HG03521 (cell line): ENCODE data around the gene AQP12B.

Experiments
- ATAC-seq: cut with Tn5 transposase; IDR thresholded peaks from one replicate; pipeline ENCODE4 v1.9.1; 2021; ENCODE audit warnings: mild to moderate bottlenecking, moderate library complexity; ENCODE audit not compliant: unreplicated experiment

Gene AQP12B

DNA sequence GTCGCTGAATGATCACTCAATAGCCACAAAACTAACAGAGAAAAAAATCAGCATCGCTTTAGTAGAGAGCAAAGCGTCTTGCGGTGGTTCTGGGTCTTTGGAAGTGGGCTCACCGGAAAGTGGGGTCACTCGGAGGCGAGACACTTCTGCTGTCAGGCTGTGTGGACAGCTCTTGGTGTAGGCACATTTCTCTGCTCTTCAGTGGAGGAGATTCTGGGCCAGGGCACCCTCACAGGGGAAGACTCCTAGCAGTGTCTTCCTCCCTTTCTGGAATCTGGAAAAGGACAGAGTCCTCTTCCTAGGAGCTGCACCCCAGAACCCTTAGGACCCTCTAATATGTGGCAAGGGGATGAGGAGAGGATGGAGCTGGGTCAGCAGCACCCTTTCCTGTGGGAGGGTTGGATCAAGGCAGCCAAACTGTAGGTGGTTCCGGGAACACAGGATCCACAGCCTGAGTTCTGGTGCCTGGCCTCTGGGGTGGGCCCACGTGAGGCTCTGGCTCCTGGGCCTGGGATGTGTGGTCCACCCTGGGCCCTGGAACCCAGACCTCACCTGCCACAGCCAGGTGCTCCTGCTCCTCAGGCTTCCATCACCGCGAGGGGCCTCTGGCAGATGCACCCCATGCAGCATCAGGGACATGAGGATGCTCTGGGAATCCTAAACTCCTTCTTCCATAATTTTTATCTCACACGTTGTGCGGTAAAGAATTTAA, 32.3 kb downstream of the AQP12B start:
- no peak for ATAC-seq

DNA sequence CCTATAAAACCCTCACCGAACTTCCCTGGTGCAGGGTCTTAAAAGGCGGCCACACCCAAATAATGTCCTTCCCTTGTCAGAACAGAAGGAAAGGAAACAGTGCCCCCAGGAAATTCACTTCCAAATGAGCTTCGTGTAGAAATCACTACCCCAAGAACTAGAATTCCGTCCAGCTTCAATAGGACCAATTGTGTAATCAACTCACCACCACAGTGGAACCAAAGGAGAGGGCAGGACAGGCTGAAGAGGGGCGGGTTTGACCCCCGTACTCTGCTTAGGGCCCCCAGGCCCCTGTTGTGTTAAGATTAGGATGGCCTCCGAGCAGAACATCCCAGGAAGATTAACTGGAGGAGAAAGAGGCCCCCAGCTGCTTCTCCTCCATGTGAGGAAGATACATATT, 33.4 kb downstream of the AQP12B start:
- no peak for ATAC-seq

DNA sequence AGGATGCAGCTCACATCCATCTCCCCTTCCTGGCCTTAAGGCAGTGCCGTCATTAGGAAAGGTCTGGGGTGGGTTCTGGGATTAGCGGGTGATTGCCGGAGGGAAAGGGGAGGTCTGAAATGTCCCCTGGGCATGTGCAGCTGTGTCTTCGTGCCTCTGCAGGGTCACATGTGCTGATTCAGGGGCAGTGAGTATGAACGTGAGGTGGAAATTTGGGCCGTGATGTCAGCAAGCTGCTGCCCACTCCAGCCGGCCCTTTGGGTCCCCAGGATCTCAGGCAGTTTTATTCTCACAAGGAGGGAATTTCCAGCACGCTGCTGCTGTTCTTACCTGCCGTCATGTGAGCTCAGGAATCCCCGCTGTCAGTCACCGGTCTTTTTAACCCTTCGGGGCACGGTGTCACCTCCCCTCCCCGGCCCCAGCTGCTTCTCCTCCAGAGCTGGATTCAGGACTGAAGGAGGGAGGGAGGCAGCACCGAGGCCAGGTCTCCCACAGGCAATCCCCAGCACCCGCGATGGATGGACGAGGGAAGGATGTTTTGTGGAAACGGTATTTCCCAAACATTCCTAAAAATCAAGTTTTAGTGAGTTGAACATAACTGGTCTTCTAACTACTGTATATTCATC, 33.9 kb downstream of the AQP12B start:
- ATAC-seq = no peak

DNA sequence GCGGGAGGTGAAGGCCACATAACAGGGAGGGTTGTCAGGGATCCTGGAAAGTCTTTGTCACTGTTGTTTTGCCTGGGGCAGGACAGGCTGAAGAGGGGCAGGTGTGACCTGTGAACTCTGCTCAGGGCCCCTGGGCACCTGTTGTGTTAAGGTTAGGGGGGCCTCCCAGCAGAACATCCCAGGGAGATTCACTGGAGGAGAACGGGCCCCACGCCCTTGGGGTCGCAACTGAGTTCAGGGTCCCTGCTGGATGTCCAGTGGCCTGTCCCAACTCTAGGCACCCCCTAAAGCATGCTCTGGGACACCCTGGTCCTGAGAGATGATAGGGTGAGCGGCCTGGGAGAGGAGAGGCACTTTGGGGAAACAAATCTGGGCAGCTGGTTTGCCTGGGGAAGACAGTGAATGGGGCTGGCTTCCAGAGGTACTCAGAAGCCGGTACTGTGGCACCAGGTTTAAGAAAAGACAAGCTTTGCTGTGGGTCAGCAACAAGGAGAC, 34.5 kb downstream of the AQP12B start:
- ATAC-seq = no peak

DNA sequence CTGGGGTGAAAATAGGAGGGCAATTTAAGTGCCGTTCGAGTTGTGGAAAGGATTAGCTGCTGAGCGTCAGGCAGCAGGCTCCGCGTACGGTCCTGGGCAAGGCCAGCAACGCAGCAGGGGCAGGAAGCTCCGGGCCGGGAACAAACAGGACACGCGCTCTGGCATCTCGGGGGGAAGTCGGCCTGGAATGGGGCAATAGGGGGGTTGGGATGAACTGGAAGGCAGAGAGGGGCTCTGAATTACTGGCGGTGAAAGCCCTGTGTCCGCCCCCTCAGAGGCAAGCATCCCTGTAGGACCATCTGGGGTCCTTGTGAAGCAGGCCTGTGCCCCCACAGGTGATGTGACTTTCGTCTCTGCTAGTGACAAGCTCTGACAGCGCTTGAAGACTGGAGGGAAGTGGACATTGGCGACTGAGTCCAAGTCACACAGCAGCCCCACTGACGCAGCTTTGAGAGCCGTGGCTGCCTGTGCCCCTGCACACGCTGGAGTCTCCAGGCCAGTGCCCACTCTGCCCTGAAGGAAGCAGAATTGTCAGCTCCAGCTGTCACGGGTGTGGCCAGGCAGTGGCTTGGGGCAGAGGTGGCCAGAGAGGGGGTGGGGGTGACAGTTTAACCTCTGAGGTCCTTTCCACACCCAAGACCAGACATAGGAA, 35.1 kb downstream of the AQP12B start:
- ATAC-seq = no peak

DNA sequence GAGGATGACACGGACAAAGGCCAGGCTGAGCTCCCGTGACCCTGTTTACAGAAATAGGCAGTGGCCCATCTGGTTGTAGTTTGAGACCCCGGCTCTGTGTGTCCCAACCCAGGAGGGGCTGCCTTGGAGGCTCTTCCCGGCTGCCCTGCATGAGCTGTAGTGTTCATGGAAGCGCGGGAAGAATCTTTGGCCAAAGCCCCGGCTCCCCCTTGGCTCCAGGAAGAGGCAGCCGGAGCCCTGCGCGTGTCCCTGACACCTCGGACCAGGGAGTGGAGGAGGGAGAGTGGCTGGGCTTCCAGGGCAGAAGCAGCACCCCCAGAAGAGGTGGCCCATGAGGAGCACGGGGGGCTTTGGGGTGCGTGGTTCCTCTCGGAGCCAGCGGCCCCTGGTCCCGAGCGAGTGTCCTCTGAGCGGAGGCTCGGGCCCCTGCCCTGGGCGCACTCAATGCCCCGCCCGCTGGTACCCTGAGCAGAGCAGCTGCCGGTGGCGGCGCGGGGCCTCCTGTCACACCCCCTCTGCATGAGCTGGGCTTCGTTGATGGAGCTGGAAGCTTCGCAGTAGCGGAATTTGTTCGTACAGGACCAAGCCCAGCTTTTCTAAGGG, 35.7 kb downstream of the AQP12B start:
- ATAC-seq = no peak

DNA sequence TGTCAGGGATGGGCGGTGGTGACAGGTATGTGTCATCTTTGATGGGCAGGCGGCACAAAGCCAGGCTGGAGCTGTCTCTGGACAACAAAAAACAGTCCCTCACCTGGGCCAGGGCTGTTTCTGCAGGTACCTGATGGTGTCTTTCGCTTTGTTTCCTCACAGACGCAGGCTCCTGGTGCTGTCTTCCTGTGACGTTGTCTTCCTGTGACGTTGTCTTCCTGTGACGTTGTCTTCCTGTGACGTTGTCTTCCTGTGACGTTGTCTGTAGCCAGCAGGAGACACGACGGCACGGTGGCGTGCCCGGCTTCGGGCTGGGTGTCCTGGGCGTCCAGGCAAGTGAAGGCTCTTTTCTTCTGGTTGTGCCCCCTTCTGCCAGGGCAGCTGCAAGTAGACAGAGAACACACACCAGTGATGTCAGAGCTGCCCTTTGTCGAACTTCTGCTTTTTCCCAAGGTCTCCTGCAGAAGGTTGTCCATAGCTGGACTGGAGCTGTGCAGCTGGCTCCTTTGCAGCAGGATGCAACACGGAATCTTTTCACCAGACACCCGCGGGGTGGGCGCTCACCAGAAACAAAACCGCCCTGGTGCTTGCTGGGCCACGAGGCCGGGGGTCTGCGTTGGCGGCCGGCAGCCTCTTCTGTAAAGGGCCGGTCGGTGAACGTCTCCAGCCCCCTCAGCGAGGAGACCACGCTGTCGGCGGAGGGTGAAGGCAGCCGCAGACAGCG, 36.3 kb downstream of the AQP12B start:
- no peak for ATAC-seq

DNA sequence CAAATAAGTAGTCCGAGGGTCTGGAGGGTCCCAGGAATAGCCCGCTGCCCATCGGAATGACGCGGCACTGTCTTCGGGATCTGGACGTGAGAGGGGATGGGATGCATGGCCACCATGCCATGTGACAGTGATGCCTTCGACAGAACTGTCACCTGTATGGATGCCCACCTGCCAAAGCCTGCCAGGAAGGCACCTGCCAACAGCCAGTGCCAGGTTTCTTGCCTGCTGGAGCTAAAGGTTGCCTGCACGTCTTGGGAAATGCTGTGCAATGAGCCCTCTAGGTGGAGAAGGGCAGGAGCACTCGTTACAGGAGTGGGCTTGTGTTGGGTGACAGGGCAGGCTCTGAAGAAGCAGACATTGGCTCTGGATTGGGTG, 36.9 kb downstream of the AQP12B start:
- ATAC-seq = no peak

DNA sequence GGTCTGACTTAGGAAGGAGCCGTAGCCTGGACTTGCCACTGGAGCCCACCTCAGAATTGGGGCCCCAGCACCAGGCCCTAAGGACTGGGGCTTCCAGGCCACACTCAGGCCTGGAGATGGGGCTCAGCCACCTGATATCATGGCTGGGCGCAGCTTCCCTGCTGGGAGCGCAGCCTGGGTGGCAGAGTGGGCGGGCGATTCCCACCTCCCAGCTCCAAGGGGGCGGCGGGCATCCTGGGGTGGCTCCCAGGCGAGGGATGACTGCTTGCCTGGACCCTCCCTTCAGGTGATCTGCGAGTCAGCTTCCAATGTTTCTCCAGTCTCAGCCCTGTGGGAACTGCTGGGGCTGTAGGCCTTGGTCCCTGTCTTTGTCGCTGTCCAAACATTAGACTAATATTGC, 37.3 kb downstream of the AQP12B start:
- ATAC-seq = no peak

DNA sequence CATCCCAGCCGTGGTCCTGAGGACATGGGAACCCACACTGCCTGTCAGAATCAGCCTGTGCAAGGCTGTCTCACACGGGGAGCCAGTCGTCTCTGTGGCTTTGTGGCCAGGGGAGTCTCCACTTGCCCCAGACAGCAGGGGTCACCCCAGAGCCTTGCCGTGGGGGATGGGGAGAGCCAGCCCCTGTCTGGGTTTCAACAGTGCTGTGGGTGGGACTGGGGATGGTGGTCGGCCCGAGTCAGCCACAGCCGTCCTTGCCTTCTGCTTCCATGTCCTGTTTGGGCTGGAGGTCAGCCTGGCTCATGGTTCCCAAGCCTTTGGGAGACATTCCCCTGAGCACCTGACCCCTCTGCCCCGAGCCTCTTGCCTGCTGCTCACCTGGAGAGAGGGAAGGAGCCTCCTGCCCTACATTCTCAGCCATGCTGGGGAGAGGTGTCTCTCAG, 37.8 kb downstream of the AQP12B start:
- ATAC-seq = no peak

DNA sequence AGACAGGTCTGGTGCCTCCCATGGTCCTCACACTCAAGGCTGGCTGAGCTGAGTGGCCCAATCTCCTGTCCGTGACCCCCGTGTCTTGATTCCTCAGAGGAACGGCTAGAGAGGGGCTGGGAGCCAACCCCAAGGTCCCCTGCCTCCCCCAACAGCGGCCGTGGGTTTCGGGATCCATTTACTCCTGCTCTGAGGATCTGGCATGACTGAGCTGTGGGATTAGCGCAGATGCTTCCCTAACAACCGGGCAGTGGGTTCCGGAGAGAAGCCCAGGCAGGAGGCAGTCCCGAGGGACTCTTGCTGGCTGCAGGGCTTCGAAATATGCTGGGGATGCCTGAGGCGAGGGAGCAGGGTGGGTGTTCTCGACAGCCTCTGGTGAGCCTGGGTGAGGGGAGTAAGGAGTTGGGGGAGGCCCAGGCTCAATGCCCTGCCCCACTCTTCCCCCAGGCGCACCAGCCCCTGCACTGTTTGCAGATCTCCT, 38.5 kb downstream of the AQP12B start:
- ATAC-seq = no peak

DNA sequence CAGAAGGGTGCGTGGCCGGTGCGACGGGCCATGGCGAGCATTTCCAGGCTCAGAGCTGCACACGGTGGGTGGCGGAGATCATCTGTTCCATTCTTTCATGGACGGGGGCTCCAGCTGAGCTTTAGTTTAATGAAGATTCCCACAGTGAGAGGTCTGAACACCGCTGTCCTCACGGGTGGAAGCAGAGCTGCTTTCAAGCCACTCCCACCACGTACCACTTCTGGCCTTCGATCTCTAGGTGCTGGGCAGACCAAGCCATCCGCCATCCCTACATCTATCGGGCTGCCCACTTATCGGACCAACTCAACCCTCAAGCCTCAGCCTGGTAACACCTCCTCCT, 38.9 kb downstream of the AQP12B start:
- no peak for ATAC-seq

DNA sequence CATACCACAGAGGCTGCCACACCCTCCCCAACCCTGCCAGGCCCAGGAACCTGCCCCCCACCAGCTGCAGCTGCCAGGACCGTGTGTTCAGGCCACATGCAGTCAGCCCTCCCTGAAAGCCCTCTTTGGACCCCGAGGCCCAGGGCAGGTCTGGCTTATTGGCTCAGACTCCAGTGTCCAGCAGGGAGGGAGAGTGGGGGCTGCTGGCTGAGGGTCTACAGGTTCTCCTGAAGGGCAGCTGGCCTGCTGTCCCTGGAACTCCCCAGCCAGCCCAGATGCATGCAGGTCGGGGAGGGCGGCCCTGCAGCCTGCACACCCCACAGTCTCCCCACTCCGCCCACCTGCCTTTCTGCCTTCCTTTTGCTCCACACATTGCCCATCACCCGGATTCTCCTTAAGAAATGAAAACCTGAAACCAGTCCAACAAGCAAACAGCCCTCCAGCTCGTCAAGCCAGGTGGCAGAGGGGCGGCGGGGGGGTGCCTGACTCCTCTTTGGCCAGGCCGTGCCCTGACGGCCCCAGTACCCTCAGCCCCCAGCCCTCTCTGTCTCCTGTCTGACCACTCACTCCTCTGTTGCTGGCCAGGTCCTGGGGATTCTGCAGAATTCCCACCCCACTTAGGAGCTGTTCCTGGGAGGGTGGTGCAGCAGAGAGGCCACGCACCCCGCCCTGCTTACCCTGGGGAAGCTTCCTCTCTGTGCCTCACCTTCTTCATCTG, 39.4 kb downstream of the AQP12B start:
- ATAC-seq = no peak

DNA sequence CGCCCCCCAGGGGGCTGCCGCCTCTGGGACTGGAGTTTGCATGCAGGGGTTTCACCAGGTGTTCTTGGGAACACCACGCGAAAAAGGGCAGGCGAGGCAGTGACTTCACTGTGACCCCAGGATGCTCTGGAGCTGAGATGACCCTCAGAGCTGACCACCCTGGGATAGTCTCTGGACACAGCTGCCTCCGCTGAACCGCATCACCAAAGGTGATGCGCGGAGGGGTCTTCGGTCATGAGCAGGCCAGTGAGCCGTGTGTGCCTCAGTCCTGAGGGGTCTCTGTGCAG, 39.9 kb downstream of the AQP12B start:
- ATAC-seq = no peak

DNA sequence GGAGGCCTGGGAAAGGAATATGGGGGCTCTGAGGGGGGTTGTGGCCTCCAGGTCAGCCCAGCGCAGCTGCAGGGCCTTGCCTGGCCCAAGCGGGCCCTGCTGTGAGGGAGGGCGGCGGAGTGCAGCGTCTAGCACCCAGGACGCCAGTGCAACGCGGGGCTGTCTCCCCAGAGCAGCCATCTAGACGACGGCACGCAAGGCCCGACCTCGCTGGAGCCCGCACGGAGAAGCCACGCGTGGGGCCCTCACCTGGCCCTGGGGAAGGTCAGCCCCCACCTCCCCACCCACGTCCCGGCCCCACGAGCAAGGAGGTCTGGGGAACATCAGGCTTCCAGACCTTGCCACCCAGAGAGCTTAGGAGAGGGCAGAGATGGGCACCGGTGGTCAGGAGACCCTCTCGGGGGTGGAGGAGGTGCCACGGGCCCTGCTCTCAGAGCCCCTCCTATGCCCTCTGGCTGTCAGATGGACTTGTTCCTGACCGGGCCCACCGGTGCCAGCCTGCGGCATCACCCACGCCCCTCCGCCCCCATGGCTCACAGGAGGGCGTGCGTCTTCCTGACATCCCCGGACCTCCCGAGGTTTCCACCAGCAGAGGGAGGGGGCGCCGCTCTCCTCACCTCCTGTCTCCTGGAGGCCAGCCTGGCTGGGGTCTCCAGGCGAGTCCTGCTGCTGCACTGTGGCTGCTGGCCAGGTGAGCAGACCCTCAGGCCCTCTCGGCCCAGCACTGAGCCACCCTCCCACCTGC, 40.5 kb downstream of the AQP12B start:
- no peak for ATAC-seq

DNA sequence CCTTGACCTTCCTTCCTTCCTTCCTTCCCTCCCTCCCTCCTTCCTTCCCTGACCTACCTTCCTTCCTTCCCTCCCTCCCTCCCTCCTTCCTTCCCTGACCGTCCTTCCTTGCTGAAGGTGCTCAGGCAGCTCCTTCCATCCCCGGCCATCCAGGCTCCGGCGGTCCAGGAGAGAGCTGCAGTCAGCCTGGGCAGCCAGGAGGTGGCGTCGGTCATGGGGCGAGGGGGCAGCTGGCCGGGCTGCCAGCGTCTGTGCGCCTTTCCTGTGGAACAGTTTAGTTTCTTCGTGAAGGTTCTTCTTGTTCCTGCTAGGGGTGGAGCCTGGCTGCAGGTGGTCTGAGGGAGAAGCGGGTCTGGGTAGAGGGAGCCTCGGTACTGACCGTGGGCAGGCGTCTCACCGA, 41.7 kb downstream of the AQP12B start:
- ATAC-seq = no peak

DNA sequence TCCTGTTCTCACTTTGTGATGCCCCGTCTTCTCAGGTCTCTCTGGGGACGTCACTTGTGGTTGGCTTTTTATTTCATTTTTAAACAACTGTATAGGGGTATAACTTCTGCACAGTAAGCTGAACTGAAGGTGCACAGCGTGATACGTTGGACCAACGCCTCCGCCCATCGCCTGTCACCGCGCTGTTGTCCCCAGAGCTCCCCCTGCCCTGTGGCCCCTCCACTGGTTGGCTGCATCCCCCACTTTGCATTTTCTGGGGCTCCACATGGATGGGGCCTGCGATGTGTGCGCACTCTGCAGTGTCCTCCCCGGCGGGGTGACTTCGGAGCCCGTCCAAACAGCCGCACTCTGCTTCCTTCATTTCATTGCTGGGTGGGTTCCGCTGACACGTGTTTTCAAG, 43.1 kb downstream of the AQP12B start:
- no peak for ATAC-seq

DNA sequence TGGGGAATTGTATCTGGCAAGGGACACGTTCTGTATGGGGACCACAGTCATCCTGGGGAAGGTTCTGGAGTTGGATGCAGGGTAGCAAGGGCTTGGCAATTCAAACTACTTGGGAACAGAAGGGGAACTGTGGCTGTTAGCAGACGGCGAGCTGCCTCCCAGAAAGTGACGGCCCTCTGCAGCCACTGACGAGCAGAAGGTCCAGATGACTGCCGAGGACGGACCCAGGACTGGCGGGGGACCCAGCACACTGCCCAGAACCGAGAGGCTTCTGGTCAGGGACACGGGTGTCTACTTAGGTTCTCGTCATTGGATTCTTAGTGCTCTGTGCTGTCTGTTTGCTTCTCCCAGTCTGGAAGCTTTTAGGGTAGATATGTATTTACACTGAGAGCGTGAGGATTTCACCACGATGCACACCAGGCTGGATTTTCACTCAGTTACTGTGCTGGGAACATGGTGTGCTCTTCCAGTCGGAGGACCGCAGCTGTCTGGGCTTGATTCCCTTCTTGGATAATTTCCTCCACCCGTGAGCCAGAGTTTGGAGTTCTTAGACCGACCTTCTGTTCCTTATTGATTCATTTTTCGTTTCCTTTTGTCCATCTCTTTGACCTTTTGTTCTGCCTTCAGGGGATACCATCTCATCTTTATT, 44.0 kb downstream of the AQP12B start:
- no peak for ATAC-seq

DNA sequence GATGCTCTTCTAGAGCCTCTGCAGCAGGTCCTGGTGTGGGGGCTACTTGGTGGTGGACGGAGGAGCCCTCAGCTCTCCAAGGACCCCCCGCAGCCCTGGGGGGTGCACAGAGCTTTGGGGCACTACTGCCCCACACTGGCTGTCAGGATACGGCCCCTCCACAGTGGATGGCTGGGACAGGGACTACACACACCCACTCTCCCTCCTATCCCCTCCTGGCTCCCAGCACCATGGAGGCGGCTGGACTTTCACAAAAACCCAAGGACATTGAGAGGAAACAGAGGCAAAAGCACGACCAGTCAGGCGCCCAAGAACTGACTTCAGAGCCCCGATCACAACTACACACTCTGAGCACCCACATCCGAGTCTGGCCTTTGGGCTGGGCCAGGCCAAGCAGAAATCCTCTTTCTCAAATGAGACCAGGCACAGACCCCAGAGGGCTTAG, 44.8 kb downstream of the AQP12B start:
- no peak for ATAC-seq
